ENCODE results near the gene GPAT2. TPM values are rescaled to one million over a fixed set of nuclear protein-coding genes. Genes with fewer than 3 reads are reported as not detected.
"Not testable (repeated sequence)": the region's sequence is repeated elsewhere in the genome, so short reads cannot be mapped to it uniquely, and the experiment has no call there.

GPAT2 gene
- total RNA-seq, 1 donor from 2014 or later = 0.15 TPM

GRCh38 chr2:96019909-96020590, 14.7 kb downstream of the GPAT2 start:
- not testable (repeated sequence) for H3K4me1 Mint-ChIP-seq (ENCODE audit: unreplicated experiment); DNase-seq (ENCODE audit: low spot score); H3K9me3 Mint-ChIP-seq (ENCODE audit: unreplicated experiment); H3K27me3 Mint-ChIP-seq (ENCODE audit: unreplicated experiment); H3K4me3 Mint-ChIP-seq (ENCODE audit: unreplicated experiment); H3K36me3 Mint-ChIP-seq (ENCODE audit: low read depth, unreplicated experiment); H3K27ac Mint-ChIP-seq (ENCODE audit: unreplicated experiment)

GRCh38 chr2:96016321-96016720, 18.4 kb downstream of the GPAT2 start:
- H3K4me3 Mint-ChIP-seq (ENCODE audit: unreplicated experiment); H3K9me3 Mint-ChIP-seq (ENCODE audit: unreplicated experiment); H3K36me3 Mint-ChIP-seq (ENCODE audit: low read depth, unreplicated experiment); H3K27ac Mint-ChIP-seq (ENCODE audit: unreplicated experiment); H3K4me1 Mint-ChIP-seq (ENCODE audit: unreplicated experiment); H3K27me3 Mint-ChIP-seq (ENCODE audit: unreplicated experiment); DNase-seq (ENCODE audit: low spot score): not testable (repeated sequence)

GRCh38 chr2:96012792-96013264, 21.9 kb downstream of the GPAT2 start:
- not testable (repeated sequence) for H3K27ac Mint-ChIP-seq (ENCODE audit: unreplicated experiment); DNase-seq (ENCODE audit: low spot score)

GRCh38 chr2:96012086-96012791, 22.5 kb downstream of the GPAT2 start:
- DNase-seq (ENCODE audit: low spot score); H3K36me3 Mint-ChIP-seq (ENCODE audit: low read depth, unreplicated experiment); H3K27ac Mint-ChIP-seq (ENCODE audit: unreplicated experiment); H3K4me3 Mint-ChIP-seq (ENCODE audit: unreplicated experiment); H3K9me3 Mint-ChIP-seq (ENCODE audit: unreplicated experiment); H3K27me3 Mint-ChIP-seq (ENCODE audit: unreplicated experiment); H3K4me1 Mint-ChIP-seq (ENCODE audit: unreplicated experiment): not testable (repeated sequence)

More at GRCh38 chr2:96012792-96013264, 21.9 kb downstream of the GPAT2 start:
- H3K4me3 Mint-ChIP-seq (ENCODE audit: unreplicated experiment); H3K36me3 Mint-ChIP-seq (ENCODE audit: low read depth, unreplicated experiment); H3K27me3 Mint-ChIP-seq (ENCODE audit: unreplicated experiment); H3K9me3 Mint-ChIP-seq (ENCODE audit: unreplicated experiment); H3K4me1 Mint-ChIP-seq (ENCODE audit: unreplicated experiment): not testable (repeated sequence)

- peak; percentile 30 for DNase-seq (ENCODE audit: low spot score)
- H3K4me3 Mint-ChIP-seq (ENCODE audit: unreplicated experiment); H3K36me3 Mint-ChIP-seq (ENCODE audit: low read depth, unreplicated experiment); H3K27ac Mint-ChIP-seq (ENCODE audit: unreplicated experiment); H3K4me1 Mint-ChIP-seq (ENCODE audit: unreplicated experiment); H3K27me3 Mint-ChIP-seq (ENCODE audit: unreplicated experiment); H3K9me3 Mint-ChIP-seq (ENCODE audit: unreplicated experiment): not testable (repeated sequence)
These were observed 23.6 kb downstream of the GPAT2 start for GRCh38 chr2:96011129-96011455.

- Mint-ChIP-seq H3K4me3 (ENCODE audit: unreplicated experiment) (peak overlapping the region; percentile 88), H3K27ac (ENCODE audit: unreplicated experiment) (peak overlapping the region; percentile 48)
- not testable (repeated sequence) for H3K4me1 Mint-ChIP-seq (ENCODE audit: unreplicated experiment); H3K36me3 Mint-ChIP-seq (ENCODE audit: low read depth, unreplicated experiment); H3K9me3 Mint-ChIP-seq (ENCODE audit: unreplicated experiment); H3K27me3 Mint-ChIP-seq (ENCODE audit: unreplicated experiment)
- DNase-seq (ENCODE audit: low spot score) = peak; percentile 88
These were observed 24.2 kb downstream of the GPAT2 start for GRCh38 chr2:96010320-96011128.

GRCh38 chr2:96009833-96010232, 24.9 kb downstream of the GPAT2 start:
- H3K27ac Mint-ChIP-seq (ENCODE audit: unreplicated experiment) = peak overlapping the region; percentile 48
- not testable (repeated sequence) for H3K4me1 Mint-ChIP-seq (ENCODE audit: unreplicated experiment); H3K36me3 Mint-ChIP-seq (ENCODE audit: low read depth, unreplicated experiment); DNase-seq (ENCODE audit: low spot score); H3K27me3 Mint-ChIP-seq (ENCODE audit: unreplicated experiment); H3K9me3 Mint-ChIP-seq (ENCODE audit: unreplicated experiment)
- peak overlapping the region; percentile 88 for H3K4me3 Mint-ChIP-seq (ENCODE audit: unreplicated experiment)

GRCh38 chr2:96008051-96008450, 26.7 kb downstream of the GPAT2 start:
- H3K9me3 Mint-ChIP-seq (ENCODE audit: unreplicated experiment); H3K27ac Mint-ChIP-seq (ENCODE audit: unreplicated experiment): not testable (repeated sequence)

GRCh38 chr2:96006248-96006647, 28.5 kb downstream of the GPAT2 start:
- not testable (repeated sequence) for DNase-seq (ENCODE audit: low spot score); H3K9me3 Mint-ChIP-seq (ENCODE audit: unreplicated experiment); H3K27me3 Mint-ChIP-seq (ENCODE audit: unreplicated experiment); H3K4me3 Mint-ChIP-seq (ENCODE audit: unreplicated experiment); H3K4me1 Mint-ChIP-seq (ENCODE audit: unreplicated experiment); H3K36me3 Mint-ChIP-seq (ENCODE audit: low read depth, unreplicated experiment); H3K27ac Mint-ChIP-seq (ENCODE audit: unreplicated experiment)

More at GRCh38 chr2:96008051-96008450, 26.7 kb downstream of the GPAT2 start:
- not testable (repeated sequence) for H3K36me3 Mint-ChIP-seq (ENCODE audit: low read depth, unreplicated experiment); H3K4me1 Mint-ChIP-seq (ENCODE audit: unreplicated experiment); DNase-seq (ENCODE audit: low spot score); H3K4me3 Mint-ChIP-seq (ENCODE audit: unreplicated experiment); H3K27me3 Mint-ChIP-seq (ENCODE audit: unreplicated experiment)
